ENCODE results near the gene CNTNAP5.

DNA sequence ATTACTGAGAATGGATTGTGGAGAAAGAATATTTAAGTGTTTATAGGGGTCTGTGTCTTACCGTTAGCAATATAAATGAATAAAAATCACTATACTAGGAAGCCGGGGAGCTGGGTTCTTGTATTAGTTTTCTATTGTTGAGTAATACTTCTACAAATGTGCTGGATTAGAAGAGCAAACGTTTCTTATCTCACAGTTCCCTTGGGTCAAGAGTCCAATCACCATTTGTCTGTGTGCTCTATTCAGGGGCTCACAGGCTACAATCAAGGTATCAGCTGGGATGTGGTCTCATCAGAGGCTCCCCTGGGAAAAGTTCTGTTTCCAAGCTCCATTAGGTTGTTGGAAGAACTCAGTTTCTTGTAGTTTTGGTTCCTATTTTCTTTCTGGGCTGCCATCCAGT lies 790.9 kb downstream of the CNTNAP5 start:
- TF ChIP-seq, protein P1, sequence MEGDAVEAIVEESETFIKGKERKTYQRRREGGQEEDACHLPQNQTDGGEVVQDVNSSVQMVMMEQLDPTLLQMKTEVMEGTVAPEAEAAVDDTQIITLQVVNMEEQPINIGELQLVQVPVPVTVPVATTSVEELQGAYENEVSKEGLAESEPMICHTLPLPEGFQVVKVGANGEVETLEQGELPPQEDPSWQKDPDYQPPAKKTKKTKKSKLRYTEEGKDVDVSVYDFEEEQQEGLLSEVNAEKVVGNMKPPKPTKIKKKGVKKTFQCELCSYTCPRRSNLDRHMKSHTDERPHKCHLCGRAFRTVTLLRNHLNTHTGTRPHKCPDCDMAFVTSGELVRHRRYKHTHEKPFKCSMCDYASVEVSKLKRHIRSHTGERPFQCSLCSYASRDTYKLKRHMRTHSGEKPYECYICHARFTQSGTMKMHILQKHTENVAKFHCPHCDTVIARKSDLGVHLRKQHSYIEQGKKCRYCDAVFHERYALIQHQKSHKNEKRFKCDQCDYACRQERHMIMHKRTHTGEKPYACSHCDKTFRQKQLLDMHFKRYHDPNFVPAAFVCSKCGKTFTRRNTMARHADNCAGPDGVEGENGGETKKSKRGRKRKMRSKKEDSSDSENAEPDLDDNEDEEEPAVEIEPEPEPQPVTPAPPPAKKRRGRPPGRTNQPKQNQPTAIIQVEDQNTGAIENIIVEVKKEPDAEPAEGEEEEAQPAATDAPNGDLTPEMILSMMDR (IDR thresholded peaks at IDR 0.05) = no peak
- TF ChIP-seq POLR2A (IDR thresholded peaks at IDR 0.05) (no peak), POLR2AphosphoS5 (IDR thresholded peaks at IDR 0.05) (no peak)
